ENCODE results near the gene C5AR2.
"Not testable (repeated sequence)": the region's sequence is repeated elsewhere in the genome, so short reads cannot be mapped to it uniquely, and the experiment has no call there.

Gene C5AR2

DNA sequence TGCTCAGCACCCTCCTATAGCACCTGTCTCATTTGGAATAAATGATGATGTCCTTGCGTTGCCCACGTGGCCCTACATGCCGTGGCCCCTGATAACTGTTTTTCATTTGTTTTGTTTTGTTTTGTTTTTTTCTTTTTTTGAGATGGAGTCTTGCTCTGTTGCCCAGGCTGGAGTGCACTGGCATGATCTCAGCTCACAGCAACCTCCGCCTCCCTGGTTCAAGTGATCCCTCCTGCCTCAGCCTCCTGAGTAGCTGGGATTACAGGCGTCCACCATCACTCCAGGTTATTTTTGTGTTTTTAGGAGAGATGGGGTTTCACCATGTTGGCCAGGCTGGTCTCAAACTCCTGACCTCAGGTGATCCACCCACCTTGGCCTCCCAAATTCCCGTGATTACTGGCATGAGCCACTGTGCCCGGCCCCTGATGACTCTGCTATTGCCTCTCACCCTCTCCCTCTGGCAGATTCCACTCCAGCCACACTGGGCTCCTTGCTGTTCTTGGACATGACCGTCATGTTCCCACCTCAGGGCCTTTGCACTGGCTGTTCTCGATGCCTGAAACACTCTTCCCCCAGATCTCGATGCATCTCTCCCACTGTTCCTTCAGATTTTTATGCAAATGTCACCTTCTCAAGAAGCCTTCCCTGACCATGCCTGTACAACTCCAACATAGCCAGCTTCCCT is 7.4 kb downstream of the C5AR2 start:
- DNase-seq (ENCODE audit: low read depth, low spot score): no peak
- no peak overlapping the region for H3K4me3 ChIP-seq (ENCODE audit: low read depth, low read length)
- TF ChIP-seq, protein P1, sequence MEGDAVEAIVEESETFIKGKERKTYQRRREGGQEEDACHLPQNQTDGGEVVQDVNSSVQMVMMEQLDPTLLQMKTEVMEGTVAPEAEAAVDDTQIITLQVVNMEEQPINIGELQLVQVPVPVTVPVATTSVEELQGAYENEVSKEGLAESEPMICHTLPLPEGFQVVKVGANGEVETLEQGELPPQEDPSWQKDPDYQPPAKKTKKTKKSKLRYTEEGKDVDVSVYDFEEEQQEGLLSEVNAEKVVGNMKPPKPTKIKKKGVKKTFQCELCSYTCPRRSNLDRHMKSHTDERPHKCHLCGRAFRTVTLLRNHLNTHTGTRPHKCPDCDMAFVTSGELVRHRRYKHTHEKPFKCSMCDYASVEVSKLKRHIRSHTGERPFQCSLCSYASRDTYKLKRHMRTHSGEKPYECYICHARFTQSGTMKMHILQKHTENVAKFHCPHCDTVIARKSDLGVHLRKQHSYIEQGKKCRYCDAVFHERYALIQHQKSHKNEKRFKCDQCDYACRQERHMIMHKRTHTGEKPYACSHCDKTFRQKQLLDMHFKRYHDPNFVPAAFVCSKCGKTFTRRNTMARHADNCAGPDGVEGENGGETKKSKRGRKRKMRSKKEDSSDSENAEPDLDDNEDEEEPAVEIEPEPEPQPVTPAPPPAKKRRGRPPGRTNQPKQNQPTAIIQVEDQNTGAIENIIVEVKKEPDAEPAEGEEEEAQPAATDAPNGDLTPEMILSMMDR (IDR thresholded peaks at IDR 0.05; ENCODE audit: low read depth, low read length): no peak
- in situ Hi-C loops (cut with HindIII; ENCODE audit: low sequenced_read_pairs): no loop called here

DNA sequence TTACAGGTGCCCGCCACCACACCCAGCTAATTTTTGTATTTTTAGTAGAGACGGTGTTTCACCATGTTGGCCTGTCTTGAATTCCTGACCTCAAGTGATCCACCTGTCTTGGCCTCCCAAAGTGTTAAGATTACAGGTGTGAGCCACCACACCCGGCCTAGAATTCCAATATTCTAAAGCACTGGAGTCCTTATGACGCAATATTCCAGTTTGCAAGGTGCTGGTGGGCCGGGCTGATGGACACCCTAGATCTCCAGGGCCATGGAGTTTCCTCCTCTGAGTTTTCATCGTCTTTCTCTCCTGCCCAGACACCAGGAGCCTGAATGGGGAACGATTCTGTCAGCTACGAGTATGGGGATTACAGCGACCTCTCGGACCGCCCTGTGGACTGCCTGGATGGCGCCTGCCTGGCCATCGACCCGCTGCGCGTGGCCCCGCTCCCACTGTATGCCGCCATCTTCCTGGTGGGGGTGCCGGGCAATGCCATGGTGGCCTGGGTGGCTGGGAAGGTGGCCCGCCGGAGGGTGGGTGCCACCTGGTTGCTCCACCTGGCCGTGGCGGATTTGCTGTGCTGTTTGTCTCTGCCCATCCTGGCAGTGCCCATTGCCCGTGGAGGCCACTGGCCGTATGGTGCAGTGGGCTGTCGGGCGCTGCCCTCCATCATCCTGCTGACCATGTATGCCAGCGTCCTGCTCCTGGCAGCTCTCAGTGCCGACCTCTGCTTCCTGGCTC is 8.7 kb downstream of the C5AR2 start:
- DNase-seq (ENCODE audit: low read depth, low spot score): no peak
- no peak overlapping the region for H3K4me3 ChIP-seq (ENCODE audit: low read depth, low read length)
- TF ChIP-seq, protein P1 (IDR thresholded peaks at IDR 0.05; ENCODE audit: low read depth, low read length): no peak
- in situ Hi-C loops (cut with HindIII; ENCODE audit: low sequenced_read_pairs): no loop called here

DNA sequence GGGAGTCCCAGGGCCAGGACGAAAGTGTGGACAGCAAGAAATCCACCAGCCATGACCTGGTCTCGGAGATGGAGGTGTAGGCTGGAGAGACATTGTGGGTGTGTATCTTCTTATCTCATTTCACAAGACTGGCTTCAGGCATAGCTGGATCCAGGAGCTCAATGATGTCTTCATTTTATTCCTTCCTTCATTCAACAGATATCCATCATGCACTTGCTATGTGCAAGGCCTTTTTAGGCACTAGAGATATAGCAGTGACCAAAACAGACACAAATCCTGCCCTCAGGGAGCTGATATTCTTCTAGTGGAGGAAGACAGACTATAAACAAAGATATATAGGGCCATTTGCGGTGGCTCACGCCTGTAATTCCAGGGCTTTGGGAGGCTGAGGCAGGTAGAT is 9.8 kb downstream of the C5AR2 start:
- no peak overlapping the region for H3K4me3 ChIP-seq (ENCODE audit: low read depth, low read length)
- DNase-seq (ENCODE audit: low read depth, low spot score): no peak
- TF ChIP-seq, protein P1 (IDR thresholded peaks at IDR 0.05; ENCODE audit: low read depth, low read length): no peak
- in situ Hi-C loops (cut with HindIII; ENCODE audit: low sequenced_read_pairs): no loop called here

DNA sequence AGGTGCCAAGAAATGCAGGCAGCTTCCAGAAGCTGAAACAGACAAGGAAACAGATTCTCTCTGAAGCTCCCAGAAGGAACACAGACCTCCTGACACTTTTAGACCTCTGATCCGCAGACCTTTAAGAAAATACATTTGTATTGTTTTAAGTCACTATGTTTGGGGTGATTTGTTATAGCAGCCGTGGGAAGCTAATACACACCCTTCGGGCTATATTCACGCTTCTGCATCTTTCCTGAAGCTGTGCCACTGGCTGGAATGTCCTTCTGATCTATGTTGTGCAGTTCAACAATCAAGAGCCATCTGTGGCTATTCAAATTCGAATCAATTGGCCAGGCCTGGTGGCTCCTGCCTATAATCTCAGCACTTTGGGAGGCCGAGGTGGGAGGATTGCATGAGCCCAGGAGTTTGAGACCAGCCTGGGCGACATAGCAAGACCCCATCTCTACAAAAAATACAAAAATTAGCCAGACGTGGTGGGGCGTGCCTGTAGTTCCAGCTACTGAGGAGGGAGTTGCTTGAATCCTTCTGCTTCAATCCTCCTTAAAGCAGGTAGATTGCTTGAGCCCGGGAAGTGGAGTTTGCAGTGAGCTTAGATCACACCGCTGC is 11.3 kb downstream of the C5AR2 start:
- in situ Hi-C loops (cut with HindIII; ENCODE audit: low sequenced_read_pairs): no loop called here
- no peak overlapping the region for H3K4me3 ChIP-seq (ENCODE audit: low read depth, low read length)
- TF ChIP-seq, protein P1 (IDR thresholded peaks at IDR 0.05; ENCODE audit: low read depth, low read length): no peak
- DNase-seq (ENCODE audit: low read depth, low spot score): no peak

DNA sequence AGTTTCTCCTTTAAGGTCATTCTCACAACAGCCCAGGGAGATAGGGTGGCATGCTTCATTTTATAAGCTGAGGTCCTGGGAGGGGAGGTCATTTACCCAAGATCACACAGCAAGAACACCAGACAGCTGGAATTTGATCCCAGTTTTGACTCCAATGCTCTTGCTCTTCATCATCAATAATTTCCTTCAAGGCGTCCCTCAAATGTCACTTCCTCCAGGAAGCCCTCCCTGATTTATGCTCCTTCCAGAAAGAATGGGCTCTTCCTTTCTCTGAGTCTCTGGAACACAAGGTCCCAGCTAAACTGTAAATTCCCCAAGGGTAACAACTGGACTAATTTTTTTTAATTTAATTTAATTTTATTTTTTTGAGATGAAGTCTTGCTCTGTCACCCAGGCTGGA is 12.4 kb downstream of the C5AR2 start:
- in situ Hi-C loops (cut with HindIII; ENCODE audit: low sequenced_read_pairs): no loop called here
- no peak overlapping the region for H3K4me3 ChIP-seq (ENCODE audit: low read depth, low read length)
- TF ChIP-seq, protein P1 (IDR thresholded peaks at IDR 0.05; ENCODE audit: low read depth, low read length): no peak
- DNase-seq (ENCODE audit: low read depth, low spot score): no peak

DNA sequence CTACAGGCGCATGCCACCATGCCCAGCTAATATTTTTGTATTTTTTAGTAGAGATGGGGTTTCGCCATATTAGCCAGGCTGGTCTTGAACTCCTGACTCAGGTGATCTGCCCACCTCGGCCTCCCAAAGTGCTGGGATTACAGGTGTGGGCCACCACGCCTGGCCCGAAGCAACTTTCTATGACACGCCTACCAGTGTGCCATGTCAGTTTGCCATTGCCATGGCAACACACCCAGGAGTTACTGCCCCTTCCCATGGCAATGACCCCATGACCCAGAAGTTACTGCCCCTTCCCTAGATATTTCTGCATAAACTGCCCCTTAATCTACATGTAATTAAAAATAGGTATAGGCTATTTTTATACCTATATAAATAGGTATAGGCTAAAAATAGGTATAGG is 14.0 kb downstream of the C5AR2 start:
- H3K4me3 ChIP-seq (ENCODE audit: low read depth, low read length); in situ Hi-C loops (cut with HindIII; ENCODE audit: low sequenced_read_pairs); DNase-seq (ENCODE audit: low read depth, low spot score): not testable (repeated sequence)

Measured in astrocyte of the spinal cord (primary cell).